Activated CD8-positive, alpha-beta memory T cell treated with anti-CD3 and anti-CD28 coated beads, Interleukin-2, amount 50 U/mL, for 1 hour (primary cell): ENCODE data around the gene INSIG2.
"Not testable (repeated sequence)": the region's sequence is repeated elsewhere in the genome, so short reads cannot be mapped to it uniquely, and the experiment has no call there.

ENCODE experiments used
- DNase-seq: peaks from one replicate; pipeline ENCODE4 v3.0.0-alpha.2; 2020; ENCODE audit errors: extremely low read depth

Gene INSIG2

GRCh38 chr2:118061135-118061955 is 26.9 kb upstream of the INSIG2 start:
- no peak for DNase-seq

- no peak for DNase-seq
Observed at GRCh38 chr2:118062048-118062447, 26.2 kb upstream of the INSIG2 start.

DNA sequence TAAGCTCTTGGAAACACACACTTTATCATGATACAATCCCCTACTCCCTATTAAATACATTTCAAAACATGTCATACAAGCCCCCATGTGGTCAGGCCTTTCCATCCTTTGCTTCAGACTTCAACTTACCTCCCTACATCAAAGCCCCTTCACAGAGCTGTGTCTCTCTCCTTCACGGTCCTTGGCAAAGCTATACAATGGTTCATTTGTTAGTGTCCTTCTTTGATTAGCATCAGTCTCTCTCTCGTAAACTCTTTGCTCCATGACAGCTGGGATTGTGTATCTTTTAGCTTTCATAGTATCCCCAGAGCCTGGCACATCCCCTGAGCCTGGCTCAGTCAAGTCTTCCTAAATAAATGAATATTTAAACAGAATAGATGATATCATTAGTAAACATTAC is 25.6 kb upstream of the INSIG2 start:
- DNase-seq: no peak

GRCh38 chr2:118065015-118065706 is 23.1 kb upstream of the INSIG2 start:
- DNase-seq: no peak

GRCh38 chr2:118065921-118066511 is 22.3 kb upstream of the INSIG2 start:
- no peak for DNase-seq

- no peak for DNase-seq
Observed at GRCh38 chr2:118077636-118078247, 10.5 kb upstream of the INSIG2 start.

- no peak for DNase-seq
Observed at GRCh38 chr2:118078734-118079133, 9.5 kb upstream of the INSIG2 start.

DNA sequence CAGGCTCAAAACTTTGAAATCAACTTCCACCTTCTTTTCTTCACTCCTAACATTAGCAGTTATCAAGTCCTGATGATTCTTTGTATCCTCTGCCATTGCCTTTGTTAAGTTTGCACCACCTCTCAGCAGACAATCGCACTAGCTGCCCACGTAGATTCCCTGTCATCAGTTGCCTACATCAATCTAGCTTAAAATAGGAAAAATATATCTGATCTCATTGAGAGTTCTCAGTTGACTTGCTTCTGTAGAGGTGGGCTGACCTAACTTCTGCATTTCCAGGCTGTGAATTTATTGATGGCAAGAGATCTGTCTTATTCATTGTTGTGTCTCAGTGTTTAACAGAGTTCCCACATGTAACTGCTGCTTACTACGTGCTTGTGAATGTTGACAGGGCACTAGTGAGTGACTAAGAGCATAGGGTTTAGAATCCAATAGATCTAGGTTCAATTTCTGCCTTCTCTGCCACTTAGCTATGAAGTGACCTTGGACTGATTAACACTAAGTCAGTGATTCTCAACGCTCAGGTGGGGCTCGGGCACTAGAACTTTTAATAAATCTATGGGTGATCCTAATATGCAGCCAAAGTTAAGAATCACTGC is 3.7 kb upstream of the INSIG2 start:
- DNase-seq: no peak

DNA sequence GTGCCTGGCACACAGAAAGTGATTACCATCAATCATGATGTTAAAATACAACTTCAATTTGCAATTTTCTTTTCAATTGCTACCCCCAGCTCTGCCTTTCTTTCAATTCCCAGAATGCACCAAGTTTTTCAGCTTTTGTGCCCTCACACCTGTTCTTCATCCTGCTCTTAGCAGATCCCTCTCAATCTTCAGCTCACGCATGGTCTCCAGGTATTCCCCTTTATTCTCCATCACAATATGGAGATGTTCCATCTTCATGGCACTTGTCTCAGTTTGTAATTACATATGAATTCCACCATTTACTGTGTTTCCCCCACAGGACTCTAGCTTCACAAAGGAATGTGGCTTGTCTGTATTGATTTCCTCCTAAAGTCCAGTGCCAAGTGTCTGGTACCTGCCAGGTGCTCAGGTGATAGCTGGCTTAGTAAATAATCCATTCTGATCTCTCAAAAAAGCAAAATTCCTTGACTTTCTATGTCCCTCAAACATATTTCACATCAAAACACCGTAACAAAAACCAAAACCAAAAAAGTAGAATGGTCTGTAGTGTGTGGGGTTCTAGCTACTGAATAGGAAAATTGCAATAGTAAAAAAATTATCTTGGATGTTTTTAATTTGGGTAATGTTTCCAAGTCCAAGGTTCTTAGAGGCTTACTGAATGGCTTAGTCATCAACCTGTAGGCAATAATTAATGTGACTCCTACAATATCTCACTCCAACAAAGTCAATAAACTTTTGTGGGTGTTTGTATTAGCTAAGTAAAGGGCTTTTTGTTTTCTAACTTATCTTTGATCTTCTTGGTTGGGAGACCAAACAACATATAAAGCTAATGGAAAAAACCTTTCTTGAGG is 2.9 kb upstream of the INSIG2 start:
- no peak for DNase-seq

- no peak for DNase-seq
Observed at GRCh38 chr2:118086024-118086633, 2.1 kb upstream of the INSIG2 start.

DNA sequence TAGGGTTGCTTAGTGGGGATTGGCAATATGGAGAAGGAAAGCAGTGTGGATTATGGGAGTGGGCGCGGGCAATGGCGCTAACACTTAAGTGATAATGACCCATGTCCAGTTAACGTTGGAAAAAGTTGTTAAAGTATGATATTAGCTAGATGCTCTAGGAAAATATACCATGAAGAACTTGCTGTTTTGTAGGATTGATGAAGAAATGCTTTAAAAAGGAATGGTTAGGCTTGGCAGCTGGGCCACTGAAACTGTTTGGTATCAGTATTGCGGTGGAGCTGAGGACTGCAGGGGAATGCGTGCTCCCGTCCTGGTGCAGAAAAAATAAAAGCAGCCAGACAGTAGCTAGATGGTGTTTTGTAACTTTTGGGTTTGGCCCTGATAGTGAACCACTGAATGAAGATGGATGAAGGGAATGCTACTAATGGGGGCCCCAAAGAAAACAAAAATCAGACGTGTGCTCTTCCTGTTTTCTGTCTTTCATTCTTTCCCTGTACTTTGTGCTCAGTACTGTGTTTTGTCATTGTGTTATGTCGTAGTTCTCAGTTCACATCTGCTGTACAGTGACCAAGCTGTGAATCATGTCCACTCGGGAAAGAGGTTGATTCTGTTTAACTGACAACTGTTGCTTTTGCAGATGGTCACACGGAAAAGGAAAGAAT is 999 bp downstream of the INSIG2 start:
- DNase-seq: no peak

- no peak for DNase-seq
Observed at GRCh38 chr2:118090387-118091139, 2.3 kb downstream of the INSIG2 start.

DNA sequence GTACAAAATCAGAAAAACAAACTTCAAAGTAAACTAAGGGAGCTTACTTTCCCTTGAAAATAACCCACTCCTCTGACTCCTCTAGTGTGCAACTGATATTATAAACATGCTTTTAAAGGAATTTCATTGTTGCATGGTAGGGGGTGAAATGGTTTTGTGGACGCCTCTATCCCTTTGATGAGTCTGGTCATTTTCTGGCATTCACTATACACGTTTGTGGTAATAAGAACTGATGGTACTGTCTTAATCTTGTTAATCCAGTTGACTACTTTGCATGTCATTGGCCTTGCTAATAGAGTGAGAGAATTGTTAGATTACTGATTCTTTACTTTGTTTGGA is 2.8 kb downstream of the INSIG2 start:
- no peak for DNase-seq

GRCh38 chr2:118091631-118092030 is 3.4 kb downstream of the INSIG2 start:
- DNase-seq: no peak

- not testable (repeated sequence) for DNase-seq
Observed at GRCh38 chr2:118094102-118094501, 5.8 kb downstream of the INSIG2 start.

DNA sequence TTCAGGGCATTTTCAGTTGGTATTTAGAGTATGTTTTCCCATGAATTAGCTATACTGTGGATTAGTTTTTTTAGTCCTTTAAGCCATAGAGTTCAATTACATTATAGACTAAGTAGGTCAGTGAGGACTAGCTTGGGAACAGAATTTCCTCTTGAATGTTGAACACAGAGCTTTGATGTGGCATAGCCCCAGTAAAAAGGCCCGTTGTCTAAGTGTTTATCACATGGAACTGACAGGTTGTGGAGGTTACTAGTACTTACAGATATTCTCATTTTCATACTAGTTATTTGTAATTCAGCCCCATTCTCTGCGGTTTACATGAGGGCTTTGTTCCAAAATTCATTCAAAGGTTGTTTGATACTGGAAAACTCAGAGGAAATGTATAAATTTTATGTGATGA is 6.2 kb downstream of the INSIG2 start:
- DNase-seq: no peak

- no peak for DNase-seq
Observed at GRCh38 chr2:118095610-118096009, 7.3 kb downstream of the INSIG2 start.

DNA sequence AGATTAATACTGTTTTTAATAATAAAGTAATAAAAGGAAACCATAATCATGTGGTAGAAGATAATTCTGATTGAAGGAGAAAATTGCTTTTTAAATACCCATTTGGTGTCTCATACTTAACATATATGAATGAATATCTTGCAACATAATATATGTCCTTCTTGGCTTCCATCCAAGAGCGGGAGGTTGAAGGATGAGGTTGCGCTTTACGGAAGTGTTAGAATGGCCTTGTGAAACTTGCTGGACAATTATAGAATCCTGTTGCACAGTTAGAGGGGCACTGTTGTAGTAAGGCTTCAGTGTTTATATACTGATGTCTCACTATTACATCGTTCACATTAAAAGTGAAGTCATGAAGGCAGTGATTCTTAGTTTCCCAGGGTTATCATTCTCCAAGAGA is 9.4 kb downstream of the INSIG2 start:
- no peak for DNase-seq

DNA sequence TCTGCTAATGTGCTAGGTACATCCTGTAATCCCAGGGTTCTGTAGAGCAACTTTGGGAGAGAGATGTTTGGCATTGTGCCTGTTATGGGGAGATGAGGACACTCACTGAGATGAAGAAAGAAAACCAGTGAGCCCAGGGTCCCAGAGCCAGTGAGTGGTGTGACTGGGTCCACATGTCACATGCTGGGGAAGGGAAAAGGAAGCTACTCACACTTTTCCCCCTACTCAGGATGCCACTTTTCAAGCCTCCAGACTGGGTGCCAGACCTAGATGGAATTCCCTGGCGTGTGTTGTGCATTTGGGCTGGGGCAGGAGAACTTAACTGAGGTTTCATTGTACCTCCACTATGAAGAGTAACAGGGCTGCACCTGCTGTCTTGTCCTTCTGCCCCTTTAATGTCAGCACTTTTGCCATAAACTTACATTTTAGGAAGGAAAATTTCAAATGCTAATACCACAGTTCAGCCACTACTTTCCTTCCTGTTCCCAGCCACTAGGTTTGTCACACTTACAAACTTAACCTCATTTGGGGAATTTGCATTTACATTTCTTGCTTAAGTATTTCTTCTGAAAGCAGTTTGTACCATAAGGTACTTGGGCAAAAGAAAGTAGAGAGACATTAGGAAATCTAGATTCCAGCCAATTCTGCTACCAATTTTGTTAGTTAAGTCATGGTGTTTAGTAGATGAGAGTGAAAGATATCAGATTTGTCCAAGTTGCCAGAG is 10.2 kb downstream of the INSIG2 start:
- no peak for DNase-seq
